Activated CD4-positive, CD25-positive, alpha-beta regulatory T cell (primary cell): ENCODE results near the gene HS6ST3.
"Not testable (repeated sequence)": the region's sequence is repeated elsewhere in the genome, so short reads cannot be mapped to it uniquely, and the experiment has no call there.

Experiments used
- DNase-seq, 4 experiments: peaks; one replicate each; lab custom pipeline; 2025; lab: John Stamatoyannopoulos, UW

The HS6ST3 gene

DNA sequence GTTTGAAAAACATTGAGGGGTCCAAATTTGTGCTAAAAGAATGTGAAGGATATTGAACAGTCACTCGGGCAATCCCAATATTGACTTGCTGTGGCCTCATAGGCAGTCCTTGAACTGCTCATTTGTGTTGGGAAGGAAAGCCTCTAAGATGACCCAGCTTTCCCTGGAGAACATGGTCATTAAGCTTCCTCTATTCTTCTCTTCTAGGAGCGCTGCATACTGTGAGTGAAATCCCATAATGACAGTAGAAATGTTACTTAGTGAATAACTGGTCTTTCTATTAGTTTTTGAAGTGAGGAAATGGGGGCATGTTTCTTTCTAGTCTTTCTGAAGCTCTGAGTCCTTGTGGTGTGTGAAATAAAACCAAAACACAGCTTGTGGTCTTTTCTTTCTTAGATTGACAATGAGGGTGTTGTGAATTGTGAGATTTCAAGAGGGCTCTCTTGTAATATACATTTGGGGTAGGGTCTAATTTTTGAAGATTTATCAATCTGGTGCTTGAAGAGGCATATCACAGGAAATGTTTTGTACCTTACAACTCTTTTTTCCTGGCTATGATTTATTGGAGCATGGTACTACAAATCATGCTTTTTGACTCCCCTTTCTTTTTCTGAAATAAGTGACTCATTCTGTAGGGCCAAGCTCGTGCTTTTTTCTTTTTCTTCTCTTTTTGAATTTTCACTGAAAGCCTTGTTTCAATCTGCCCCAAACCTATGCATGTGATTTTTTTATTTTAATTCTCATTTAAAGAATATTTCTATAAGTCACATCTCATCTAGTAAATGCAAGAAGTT is 653.6 kb downstream of the HS6ST3 start:
- DNase-seq = no peak

DNA sequence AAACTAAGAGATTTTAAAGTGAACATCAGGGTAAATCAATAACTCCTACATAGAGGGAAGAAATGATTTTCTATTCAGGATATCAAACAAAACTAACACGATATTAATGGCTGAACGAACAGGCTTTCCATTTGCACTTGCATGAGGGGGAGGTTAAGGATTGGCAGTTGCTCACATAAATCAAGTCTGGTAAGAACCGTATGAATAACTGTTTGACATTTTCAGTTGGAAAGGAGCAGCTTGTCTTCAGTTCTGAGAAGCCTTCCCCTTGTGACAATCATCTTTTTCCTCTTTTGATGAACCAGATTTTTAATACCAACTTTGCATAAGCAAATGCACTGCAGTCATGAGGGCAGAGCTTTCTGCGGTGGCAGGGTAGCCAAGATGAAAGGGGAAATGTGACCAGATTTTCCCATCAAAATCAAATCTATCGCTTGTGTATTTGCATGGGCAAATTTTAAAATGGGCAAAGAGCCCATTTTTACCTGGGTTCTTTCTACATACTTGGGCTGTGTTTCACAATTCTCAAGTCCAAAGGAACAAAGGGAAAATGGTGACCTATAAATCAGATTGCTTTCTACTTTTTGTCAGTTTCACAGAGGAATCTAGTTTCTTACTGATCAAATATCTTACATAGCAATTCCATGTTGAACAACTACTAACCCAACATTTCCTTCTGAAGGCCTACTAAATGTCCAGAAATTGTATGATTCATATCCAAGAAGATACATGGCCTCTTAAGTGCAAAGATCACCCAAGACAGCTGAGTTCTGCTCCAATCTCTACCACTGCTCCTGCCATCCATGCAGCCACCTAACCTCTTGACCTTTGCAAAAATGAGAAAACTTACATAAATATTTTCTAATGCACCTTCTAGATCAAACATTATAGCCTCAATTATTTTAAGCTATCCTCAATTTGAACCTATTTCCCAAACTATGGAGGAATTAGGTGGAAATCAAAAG is 654.7 kb downstream of the HS6ST3 start:
- DNase-seq = no peak

DNA sequence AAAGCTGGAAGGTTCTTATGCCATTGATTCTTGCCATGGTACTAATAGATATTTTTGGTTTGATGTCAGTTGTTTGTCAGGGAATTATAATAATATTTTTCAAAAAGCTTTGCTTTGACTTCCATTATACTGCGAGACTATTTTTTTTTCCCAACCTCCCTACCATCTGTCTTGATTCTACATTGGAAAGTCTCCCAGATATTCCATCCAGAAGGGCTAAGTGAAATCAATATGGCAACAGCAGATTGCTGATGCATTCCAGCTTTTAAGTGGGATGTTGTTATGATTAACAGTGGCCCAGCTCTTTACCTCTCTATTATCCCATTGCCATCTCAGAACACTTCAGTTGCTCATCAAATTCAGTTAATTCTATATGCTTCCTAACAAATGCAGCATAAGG is 657.0 kb downstream of the HS6ST3 start:
- DNase-seq = no peak

DNA sequence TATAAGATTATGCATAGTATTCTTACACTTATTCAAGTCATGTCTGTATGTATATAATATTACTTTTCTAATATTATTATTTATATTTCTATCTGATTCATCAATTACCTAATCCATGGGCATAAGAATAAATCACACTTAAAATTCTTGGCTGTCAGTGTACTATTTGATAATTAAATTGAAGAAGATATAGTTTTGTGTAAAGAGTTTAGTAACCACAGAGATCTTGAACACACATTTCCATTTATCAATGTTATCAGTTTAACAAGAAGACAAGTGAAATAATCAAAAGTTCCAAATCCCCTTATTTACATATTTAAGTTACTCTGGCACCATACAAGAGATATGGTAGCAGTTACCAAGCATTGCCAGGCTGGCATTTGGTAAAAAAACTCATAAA is 659.9 kb downstream of the HS6ST3 start:
- DNase-seq = no peak

DNA sequence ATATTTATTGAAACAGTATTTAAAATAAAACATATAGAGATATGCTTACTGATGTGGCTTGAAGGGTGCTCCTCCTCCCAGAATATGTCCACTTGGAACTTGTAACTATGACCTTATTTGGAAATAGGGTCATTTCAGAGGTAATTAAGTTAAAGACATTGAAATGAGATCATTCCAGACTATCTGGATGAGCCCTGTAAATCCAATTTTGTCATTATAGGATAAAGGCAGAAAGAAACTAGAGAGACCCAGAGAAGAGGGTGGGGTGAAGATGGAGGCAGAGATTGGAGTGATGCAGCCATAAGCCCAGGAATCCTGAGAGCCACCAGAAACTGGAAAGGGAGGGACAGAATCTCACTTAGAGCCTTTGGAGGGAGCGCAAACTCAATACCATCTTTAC is 661.2 kb downstream of the HS6ST3 start:
- no peak for DNase-seq

DNA sequence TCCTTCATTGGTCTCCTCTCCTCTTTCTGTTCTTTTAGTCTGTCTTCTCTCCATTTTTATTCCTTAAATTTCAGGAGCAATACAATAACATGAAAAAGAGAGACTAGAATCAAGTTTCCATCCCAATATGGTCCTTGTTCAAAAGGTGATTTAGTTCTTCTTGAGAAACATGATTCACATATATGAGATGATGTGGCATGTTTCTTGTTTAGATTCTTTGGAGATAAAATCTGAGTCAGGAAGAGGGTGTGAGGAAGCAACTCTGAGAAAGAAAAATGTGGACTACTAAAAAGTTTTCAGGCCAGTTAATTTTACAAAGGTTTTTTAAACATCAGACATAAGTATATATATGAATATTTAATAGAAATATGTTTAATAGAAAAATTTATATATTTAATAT is 673.0 kb downstream of the HS6ST3 start:
- no peak for DNase-seq

DNA sequence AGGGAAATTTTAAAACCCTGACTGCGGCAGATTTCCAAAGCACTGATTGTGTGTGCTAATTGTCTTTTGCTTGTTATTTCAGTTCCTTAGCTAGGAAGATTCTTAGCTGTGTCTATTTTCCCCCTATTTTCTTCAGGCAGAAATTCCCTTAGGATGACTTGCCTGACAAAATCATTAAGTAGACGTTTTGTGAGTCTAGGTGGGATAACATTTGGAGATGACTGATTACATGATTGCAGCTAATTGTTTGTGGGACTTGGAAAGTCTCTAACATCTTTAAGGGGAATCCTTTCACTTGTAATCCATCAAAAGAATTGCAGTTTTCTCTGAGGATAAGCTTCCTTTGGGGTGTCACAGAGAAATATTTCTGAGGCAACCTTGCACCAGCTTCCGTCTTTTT is 676.4 kb downstream of the HS6ST3 start:
- no peak for DNase-seq

DNA sequence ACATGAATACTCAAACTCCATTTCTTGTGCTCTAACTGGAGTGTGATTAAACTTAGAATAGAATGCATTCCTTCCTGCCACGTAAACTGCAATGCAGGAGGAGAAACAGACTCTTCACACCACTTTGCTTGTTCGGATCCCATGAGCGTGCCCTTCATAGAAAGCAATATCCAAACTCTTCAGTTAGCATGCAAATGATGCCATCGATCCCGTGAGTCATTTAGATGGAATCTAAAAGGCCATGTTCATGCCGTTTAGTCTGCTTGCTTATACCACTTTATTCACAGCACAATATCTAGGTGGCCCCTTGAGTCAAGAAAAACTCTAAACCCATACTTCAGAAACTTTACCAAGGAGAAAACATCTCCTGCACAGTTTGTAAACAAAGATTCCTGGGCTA is 678.6 kb downstream of the HS6ST3 start:
- no peak for DNase-seq

DNA sequence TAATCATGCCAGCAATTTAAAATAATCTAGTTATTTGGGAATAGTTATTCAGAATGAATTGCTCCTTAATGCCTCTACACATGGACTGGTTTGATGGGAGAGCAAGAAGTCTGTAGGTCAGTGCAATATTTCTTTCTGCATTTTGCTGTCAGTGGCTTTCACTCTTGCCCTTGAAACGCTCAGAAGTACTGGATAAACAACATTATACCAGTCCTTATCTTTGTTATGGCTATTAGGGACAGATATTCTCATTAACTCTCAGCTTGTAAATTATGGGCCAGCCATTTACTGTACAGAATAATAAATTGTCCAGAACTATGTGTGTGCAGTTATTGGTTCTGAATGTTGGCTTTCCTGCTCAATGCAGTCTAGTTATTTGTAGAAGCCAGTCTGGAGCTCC is 680.0 kb downstream of the HS6ST3 start:
- DNase-seq = no peak

DNA sequence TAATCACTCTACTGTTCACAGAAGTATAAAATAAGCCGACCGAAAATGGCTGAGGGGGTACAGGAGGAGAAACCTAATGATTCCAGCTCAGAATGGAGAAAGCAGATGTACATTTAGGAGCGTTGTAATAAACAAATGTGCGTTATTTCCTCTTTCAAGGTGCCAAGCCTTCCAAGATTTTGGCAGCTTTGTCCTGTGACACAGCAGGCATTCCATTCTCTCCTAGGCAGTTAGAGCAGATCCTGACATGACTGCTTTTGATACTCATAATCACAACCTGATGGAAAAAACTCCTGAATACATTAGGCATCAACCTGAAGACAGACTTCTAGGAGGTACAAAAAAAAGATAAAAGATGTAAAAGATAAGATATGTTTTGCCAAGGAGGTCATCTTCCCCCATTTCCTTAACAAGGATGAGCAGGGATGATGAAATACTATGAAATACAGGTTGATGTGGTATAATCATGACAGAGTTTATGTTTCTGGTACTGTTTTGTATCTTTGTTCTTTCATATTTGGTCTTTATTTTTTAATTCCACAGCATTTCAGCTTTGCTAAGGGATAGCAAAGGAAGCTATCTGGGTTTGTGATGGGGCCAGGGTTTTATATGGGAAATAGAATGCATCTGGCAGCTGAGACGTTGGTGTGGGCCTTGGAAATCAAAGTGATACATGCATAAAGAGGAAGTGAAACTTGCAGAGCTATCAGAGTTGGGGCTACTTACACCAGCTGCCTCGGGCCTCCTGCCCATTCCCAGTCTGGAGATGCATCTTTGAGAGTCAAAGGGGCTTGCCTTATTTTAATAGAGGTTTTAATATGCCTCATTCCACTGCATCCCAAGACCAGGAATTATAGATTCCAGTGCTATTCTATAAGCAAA is 681.8 kb downstream of the HS6ST3 start:
- DNase-seq = no peak

DNA sequence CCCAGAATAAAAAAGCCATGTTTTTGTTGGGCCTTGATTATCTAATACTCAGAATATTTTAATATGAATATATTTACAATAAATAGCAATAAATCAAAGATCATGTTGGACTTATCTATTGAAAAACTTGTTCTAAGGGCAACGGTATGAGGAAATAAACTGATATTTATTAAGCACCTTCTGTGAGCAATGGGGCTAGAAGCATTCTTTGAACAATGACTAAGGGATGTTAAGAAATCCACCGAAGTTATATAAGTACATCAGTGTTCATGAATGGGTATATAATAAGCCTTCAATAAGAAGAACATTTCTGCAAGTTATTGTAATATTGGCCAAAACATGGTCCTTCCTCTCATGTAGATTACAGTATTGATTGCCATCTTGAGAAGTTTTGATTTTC is 682.5 kb downstream of the HS6ST3 start:
- DNase-seq = no peak

DNA sequence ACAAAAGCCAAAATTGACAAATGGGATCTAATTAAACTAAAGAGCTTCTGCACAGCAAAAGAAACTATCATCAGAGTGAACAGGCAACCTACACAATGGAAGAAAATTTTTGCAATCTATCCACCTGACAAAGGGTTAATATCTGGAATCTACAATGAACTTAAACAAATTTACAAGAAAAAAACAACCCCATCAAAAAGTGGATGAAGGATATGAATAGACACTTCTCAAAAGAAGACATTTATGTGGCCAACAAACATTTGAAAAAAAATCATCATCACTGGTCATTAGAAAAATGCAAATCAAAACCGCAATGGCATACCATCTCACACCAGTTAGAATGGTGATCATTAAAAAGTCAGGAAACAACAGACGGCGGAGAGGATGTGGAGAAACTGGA is 688.4 kb downstream of the HS6ST3 start:
- not testable (repeated sequence) for DNase-seq

DNA sequence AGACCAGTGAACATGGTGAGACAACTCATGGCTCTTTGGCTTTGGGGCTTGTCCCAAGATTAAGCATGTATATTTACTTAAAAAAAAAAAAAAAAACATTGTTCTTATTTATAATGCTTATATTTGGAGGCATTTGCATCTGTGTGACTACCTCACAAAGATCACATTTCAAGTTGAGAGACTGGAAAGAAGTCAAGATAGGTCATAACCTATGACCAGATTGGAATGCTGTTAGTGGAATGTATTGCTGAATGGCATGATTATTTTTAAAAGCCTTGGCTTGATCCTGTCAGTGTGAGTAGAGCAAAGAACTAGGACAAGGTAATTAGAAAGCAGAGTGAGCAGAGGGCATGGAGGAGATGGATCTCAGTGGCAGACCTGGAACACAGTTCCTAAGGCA is 689.8 kb downstream of the HS6ST3 start:
- DNase-seq = no peak

DNA sequence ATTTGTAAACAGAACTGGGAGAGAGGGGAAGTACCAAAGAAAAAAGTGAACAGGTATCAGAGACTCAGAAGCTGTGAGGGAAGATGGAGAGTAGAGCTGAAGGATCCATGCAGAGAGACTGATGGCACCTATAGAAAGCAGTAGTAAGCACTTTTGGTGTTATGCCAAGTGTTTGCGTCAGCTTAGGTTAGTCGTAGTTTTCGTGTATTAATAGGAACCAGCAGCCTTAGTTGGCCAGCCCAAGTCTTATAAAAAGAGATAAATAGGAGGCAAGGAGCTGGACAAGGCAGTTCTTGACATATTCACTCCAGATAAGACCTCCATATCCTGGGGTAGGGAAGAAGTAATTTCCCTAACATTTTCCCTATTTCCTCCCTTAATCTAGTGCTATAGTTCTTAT is 690.2 kb downstream of the HS6ST3 start:
- no peak for DNase-seq

DNA sequence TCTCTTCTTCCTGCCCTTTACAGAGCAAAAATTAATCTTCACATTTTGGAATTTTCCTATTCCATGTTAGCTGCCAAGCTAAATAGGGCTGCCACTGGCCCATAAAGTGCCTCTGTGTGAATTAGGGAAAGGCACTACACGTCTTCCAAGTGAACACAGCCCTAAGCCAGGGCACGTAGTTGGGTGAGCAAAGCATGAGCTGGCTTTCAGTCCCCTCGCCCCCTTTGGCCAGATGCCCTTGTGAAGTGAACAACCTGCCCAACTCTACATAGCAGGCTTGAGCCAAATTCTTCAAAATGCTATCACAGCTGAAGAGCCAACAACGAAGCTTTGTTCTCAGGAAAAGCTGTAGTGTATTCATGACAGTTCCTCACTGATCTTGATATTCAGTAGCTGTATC is 691.2 kb downstream of the HS6ST3 start:
- DNase-seq = no peak

DNA sequence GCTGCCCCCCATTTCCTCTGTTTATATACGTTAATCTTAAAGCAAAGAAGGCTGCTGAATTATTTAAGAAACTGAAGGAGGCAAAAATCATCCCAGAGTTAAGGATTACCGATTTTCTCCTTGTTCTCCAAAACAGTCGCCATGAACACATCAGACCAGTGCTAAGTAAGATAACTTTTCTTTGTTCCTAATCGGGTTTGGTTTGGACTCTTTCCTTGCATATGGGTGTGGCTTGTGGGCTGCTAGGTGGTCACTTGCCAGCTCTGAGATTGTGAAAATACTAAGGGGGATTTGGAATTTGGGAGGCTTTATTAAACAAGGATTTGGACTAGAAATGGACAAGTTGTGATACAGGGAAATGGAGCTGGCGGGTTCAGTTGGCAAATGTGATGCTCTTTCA is 692.3 kb downstream of the HS6ST3 start:
- DNase-seq = no peak

DNA sequence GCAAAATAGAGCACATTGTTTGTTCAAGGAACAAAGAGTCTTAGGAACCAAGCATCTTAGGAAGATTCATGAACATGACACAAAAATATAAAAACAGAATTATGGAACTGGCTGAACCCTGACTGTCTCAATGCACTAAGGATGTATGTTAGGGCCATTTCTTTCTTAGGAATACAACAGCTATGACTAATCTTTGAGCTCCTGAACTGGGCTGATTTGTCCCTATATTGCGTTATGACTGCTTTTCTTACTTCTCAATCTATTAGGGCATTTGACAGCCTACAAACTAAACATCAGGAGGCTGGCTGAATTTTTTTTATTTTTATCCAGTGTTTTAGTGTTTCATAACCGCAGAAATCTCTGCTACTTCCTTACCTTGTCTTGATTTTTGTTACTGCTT is 693.1 kb downstream of the HS6ST3 start:
- no peak for DNase-seq

DNA sequence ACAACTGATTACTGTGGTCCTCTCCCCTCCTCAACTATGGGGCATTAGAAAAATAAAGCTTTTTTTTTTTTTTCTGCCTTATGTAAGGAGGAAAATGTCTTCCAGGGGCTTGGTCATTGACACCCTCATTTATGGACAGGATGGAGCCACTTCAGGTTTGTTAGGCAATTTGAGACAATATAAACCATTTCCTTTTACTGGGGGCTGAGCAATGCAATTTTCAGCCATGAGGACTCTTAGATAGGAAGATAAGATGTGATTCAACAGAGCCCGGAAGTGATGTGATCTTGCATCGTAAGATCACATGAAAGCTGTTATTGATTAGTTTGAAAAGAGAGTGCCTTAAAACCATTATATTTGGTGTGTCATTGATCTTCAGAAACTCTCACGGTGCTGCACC is 693.6 kb downstream of the HS6ST3 start:
- no peak for DNase-seq

DNA sequence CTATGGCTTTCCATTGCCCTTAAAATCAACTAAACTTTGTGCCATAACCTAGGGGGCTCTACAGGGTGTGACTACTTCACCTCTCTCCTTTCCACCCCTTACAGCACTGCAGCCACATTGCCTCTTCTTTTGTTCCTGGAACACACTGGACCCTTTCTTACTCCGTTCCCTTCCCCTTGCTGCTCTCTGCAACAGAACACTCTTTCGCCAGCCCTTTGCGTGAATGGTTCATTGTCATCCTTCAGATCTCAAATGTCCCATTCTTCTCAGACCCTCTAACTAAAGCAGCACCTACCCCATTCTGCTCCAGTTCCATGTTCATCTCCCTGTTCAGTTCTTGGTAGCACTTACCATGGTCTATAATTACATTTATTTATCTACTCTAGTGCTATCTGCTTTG is 696.1 kb downstream of the HS6ST3 start:
- DNase-seq = no peak

DNA sequence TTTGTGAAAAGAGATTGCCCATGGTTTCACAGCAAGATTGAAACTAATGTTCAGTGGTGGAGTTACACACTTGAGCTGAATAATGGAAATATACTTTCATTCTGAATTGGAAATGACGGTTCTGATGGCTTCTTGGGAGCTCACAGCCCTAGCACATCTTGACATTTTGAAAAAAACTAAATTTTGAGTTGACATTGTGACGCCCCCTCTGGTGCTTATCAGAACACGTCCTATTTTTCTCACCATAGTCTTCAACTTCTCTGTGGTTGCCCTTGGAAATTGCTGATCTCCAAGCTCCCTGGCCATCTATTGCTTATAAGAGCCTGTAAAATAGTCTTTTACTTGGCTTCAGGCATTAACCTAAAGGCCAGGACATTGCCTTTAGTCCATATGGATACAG is 702.3 kb downstream of the HS6ST3 start:
- DNase-seq = no peak

DNA sequence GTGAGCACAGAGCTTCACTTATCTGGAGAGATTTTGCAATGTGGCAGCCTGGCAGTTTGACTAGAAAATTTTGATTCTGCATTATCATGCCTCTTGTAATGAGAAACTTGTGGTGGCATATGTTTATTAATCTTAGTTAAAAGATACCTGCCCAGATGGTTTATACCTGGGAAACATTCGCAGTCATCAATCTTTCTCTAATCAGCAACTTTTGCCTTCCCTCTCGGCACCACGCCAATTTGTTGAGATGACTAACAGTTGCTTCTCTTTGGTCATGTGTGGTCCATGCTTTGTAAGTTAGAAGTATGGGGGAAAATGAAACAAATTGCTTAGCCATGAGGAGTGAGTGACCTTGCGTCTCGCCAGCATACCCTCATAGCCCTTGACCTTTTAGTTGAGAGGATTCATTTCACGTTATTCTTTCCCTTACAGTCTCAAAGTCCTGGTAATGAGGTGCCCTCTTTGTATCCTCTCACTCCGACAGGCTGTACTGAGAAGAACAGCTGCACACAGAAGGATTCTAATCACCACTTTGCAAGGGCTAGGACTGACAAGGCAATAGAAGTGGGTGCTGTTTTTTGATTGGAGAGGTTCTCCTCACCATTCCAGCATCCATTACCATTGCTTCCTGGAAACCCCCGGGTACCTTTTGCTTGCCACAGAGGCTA is 703.0 kb downstream of the HS6ST3 start:
- DNase-seq = no peak

DNA sequence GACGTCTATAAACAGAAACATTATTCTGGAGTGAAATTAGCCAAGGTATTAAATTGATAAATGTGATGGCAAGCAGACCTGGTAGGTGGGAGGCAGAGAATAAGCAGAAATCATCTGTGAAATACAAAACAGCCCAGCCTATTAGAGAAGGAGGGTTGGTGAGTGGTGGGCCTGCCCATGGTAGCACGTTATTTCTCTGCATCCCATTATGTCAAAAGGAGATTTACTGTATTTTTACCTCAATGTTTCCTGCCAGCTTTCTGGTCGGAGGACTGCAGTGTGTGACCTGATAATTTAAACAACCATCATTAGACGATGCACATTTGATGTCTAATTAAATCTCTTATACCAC is 703.5 kb downstream of the HS6ST3 start:
- DNase-seq = no peak
